ENCODE measurements around the gene HRH1. TPM values are rescaled to one million over a fixed set of nuclear protein-coding genes. Genes with fewer than 3 reads are reported as not detected.
"Not testable (repeated sequence)": the region's sequence is repeated elsewhere in the genome, so short reads cannot be mapped to it uniquely, and the experiment has no call there.

The HRH1 gene
- total RNA-seq, 1 donor from 2014 or later: 10.5 TPM

GRCh38 chr3:11140713-11141104 lies 13.6 kb upstream of the HRH1 start:
- no peak for DNase-seq (ENCODE audit: low spot score)

- DNase-seq (ENCODE audit: low spot score): no peak
Observed at GRCh38 chr3:11143476-11143875, 10.8 kb upstream of the HRH1 start.

- no peak for DNase-seq (ENCODE audit: low spot score)
Observed at GRCh38 chr3:11144996-11145395, 9.3 kb upstream of the HRH1 start.

- DNase-seq (ENCODE audit: low spot score): no peak
Observed at GRCh38 chr3:11145888-11146287, 8.4 kb upstream of the HRH1 start.

- DNase-seq (ENCODE audit: low spot score): no peak
Observed at GRCh38 chr3:11146773-11147660, 7.3 kb upstream of the HRH1 start.

- no peak for DNase-seq (ENCODE audit: low spot score)
Observed at GRCh38 chr3:11150256-11150655, 4.0 kb upstream of the HRH1 start.

- no peak for DNase-seq (ENCODE audit: low spot score)
Observed at GRCh38 chr3:11152301-11152700, 2.0 kb upstream of the HRH1 start.

- DNase-seq (ENCODE audit: low spot score): no peak
Observed at GRCh38 chr3:11154953-11155325, 646 bp downstream of the HRH1 start.

GRCh38 chr3:11155341-11156025 lies 1.2 kb downstream of the HRH1 start:
- DNase-seq (ENCODE audit: low spot score): peak; percentile 80

GRCh38 chr3:11156026-11156410 lies 1.7 kb downstream of the HRH1 start:
- DNase-seq (ENCODE audit: low spot score): no peak

- no peak for DNase-seq (ENCODE audit: low spot score)
Observed at GRCh38 chr3:11157421-11157820, 3.1 kb downstream of the HRH1 start.

GRCh38 chr3:11159421-11159904 lies 5.2 kb downstream of the HRH1 start:
- DNase-seq (ENCODE audit: low spot score): no peak

GRCh38 chr3:11161666-11162065 lies 7.4 kb downstream of the HRH1 start:
- no peak for DNase-seq (ENCODE audit: low spot score)

- DNase-seq (ENCODE audit: low spot score): no peak
Observed at GRCh38 chr3:11162401-11163345, 8.4 kb downstream of the HRH1 start.

- no peak for DNase-seq (ENCODE audit: low spot score)
Observed at GRCh38 chr3:11164607-11165006, 10.3 kb downstream of the HRH1 start.

GRCh38 chr3:11165476-11165875 lies 11.2 kb downstream of the HRH1 start:
- no peak for DNase-seq (ENCODE audit: low spot score)

GRCh38 chr3:11166807-11167400 lies 12.6 kb downstream of the HRH1 start:
- not testable (repeated sequence) for DNase-seq (ENCODE audit: low spot score)

- no peak for DNase-seq (ENCODE audit: low spot score)
Observed at GRCh38 chr3:11167590-11167989, 13.3 kb downstream of the HRH1 start.

GRCh38 chr3:11168406-11168805 lies 14.1 kb downstream of the HRH1 start:
- DNase-seq (ENCODE audit: low spot score): no peak

GRCh38 chr3:11168881-11169805 lies 14.8 kb downstream of the HRH1 start:
- no peak for DNase-seq (ENCODE audit: low spot score)

All from ureter (tissue), 1 donor.